RWPE1 (cell line): ENCODE data around the gene MANSC1.

Source experiments
- CTCF ChIA-PET: fragments of 350-600 bp; sonication (Branson Sonifier 250); formaldehyde crosslinking; extraction: SDS; loops from one replicate; lab custom pipeline; 2021; lab: Yijun Ruan, JAX
- POLR2A ChIA-PET: fragments of 400-600 bp; formaldehyde crosslinking; extraction: SDS; loops from one replicate; lab custom pipeline; 2020; ENCODE audit warnings: antibody characterized with exemption; ENCODE audit not compliant: low non-redundant PET; lab: Yijun Ruan, JAX
- DNase-seq: peaks from one replicate; pipeline ENCODE4 v3.0.0; 2012; ENCODE audit warnings: low spot score
- H3K27ac ChIP-seq: fragments of 450-650 bp; 2 replicates; pipeline ENCODE4 v1.5.1; 2017
- CTCF ChIP-seq: fragments of 450-650 bp; conservative IDR thresholded peaks from 2 replicates; pipeline ENCODE4 v1.5.1; 2017; ENCODE audit warnings: low read depth, mild to moderate bottlenecking

The MANSC1 gene

GRCh38 chr12:12338527-12339168 is 11.4 kb downstream of the MANSC1 start:
- H3K27ac ChIP-seq: peak overlapping the region; percentile 54
- ChIA-PET CTCF (interaction anchor here (0.6 kb wide), 2 partner anchors 181 to 432 kb away, joined by 3 read pairs; no protein-coding TSS in a partner anchor), POLR2A (interaction anchor here (0.6 to 0.7 kb wide), 2 partner anchors 13 to 19 kb away, joined by 3 to 4 read pairs; no protein-coding TSS in a partner anchor)
- TF ChIP-seq CTCF: no peak
- DNase-seq: no peak

GRCh38 chr12:12336511-12336910 is 13.5 kb downstream of the MANSC1 start:
- no peak overlapping the region for H3K27ac ChIP-seq
- ChIA-PET CTCF (no interaction called here), POLR2A (interaction anchor here (1.1 kb wide), 1 partner anchor 20 kb away, joined by 3 read pairs; the partner anchor contains the start of gene BORCS5)
- no peak for DNase-seq
- no peak for TF ChIP-seq CTCF

GRCh38 chr12:12336049-12336411 is 14.0 kb downstream of the MANSC1 start:
- DNase-seq: no peak
- POLR2A ChIA-PET: no interaction called here
- CTCF ChIA-PET: interaction anchor here (0.7 kb wide), 1 partner anchor 110 kb away, joined by 3 read pairs; no protein-coding TSS in a partner anchor
- no peak overlapping the region for H3K27ac ChIP-seq
- TF ChIP-seq CTCF: no peak

- no peak overlapping the region for H3K27ac ChIP-seq
- TF ChIP-seq CTCF: peak; percentile 60
- ChIA-PET CTCF (interaction anchor here (0.5 to 0.7 kb wide), 2 partner anchors 115 to 1360 kb away, joined by 3 to 4 read pairs; no protein-coding TSS in a partner anchor), POLR2A (no interaction called here)
- DNase-seq: no peak
Measured at GRCh38 chr12:12334367-12335040, 15.5 kb downstream of the MANSC1 start.

DNA sequence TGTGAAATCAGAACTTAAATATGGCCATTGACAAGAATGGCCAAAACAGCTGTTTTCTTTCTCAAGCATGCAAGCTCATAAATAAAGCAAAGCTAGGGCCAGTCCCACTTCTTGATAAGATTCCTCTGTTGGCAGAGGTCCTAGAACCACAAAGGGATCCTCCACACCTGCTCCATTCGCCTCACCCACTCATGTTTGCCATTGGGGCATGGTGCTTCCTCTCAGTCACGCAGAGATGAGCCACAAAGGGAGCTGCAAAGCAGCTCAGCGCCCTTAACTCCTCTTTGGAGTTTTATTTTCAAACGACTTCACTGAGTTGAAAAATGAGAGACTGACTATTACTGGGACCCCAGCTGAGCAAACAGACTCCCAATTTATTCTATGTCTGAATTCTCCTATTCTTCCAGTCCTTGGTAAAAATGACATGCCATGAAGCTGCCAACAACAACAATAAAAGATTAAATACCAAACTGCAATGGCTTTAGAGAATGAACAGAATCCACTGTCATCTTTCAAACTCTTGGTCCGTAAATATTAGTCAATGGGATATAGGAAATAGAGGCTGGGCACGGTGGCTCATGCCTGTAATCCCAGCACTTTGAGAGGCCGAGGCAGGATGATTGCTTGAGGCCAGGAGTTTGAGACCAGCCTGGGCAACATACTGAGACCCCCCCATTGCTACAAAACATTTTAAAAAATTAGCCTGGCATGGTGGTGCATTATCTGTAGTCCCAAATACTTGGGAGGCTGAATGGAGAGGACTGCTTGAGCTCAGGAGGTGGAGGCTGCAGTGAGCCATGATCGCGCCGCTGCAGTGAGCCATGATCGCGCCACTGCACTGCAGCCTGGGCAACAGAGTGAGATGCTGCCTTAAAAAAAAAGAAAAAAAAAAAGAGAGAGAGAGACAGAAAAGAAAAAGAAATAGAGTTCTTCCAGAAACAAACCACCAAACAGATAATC is 16.4 kb downstream of the MANSC1 start:
- no peak for TF ChIP-seq CTCF
- ChIA-PET POLR2A (no interaction called here), CTCF (interaction anchor here (0.7 to 0.8 kb wide), 3 partner anchors 14 to 356 kb away, joined by 3 read pairs; no protein-coding TSS in a partner anchor)
- H3K27ac ChIP-seq: peak overlapping the region; percentile 23; the same call in 1 of the 2 replicates
- no peak for DNase-seq
